Neural progenitor cell (in vitro differentiated cells): ENCODE data around the gene LGR6.
A peak's percentile ranks its signal among the peaks of the same experiment; 100 is the strongest.

ENCODE experiments used
- EZH2 ChIP-seq: fragments of 200-600 bp; sonication (generic); IDR thresholded peaks from 2 replicates; pipeline ENCODE4 v1.6.1; 2017; ENCODE audit warnings: antibody characterized with exemption, mild to moderate bottlenecking, moderate library complexity
- EZH2phosphoT487 ChIP-seq: fragments of 200-600 bp; sonication (generic); IDR thresholded peaks from 2 replicates; pipeline ENCODE4 v1.6.1; 2017; ENCODE audit warnings: antibody characterized with exemption
- TF ChIP-seq, protein P1 (sequence below): fragments of 200-600 bp; sonication (generic); IDR thresholded peaks from 2 replicates; pipeline ENCODE4 v1.5.1; 2017; ENCODE audit warnings: antibody characterized with exemption, mild to moderate bottlenecking

DNA sequence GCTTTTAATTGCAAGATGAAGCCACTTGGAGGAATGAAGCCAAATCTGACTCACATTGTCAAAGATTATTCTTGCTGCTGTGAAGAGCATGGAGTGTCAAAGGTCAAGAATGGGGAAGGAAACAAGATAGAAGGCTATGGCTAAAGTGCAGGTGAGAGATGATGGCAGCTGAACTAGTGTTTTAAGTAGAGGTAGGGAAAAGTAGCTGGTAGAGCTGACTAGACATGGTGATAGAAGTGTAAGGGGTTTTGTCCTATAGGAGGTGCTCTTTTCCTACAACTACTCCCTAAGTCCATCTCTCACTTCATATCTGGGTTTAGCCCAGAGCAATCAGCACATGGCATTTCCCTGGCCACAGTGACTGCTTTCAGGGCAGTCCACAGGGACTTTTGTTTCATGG is 136.3 kb downstream of the LGR6 start:
- TF ChIP-seq, protein P1, sequence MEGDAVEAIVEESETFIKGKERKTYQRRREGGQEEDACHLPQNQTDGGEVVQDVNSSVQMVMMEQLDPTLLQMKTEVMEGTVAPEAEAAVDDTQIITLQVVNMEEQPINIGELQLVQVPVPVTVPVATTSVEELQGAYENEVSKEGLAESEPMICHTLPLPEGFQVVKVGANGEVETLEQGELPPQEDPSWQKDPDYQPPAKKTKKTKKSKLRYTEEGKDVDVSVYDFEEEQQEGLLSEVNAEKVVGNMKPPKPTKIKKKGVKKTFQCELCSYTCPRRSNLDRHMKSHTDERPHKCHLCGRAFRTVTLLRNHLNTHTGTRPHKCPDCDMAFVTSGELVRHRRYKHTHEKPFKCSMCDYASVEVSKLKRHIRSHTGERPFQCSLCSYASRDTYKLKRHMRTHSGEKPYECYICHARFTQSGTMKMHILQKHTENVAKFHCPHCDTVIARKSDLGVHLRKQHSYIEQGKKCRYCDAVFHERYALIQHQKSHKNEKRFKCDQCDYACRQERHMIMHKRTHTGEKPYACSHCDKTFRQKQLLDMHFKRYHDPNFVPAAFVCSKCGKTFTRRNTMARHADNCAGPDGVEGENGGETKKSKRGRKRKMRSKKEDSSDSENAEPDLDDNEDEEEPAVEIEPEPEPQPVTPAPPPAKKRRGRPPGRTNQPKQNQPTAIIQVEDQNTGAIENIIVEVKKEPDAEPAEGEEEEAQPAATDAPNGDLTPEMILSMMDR: peak; percentile 26
- TF ChIP-seq EZH2phosphoT487 (no peak), EZH2 (no peak)
